NCI-H524 (cell line): ENCODE measurements around the gene CASP1.
A peak's percentile ranks its signal among the peaks of the same experiment; 100 is the strongest.
"Not testable (repeated sequence)": the region's sequence is repeated elsewhere in the genome, so short reads cannot be mapped to it uniquely, and the experiment has no call there.

ENCODE experiments used
- DNase-seq, 2 experiments: peaks; one replicate each; lab custom pipeline; 2025; lab: John Stamatoyannopoulos, UW

Gene CASP1

DNA sequence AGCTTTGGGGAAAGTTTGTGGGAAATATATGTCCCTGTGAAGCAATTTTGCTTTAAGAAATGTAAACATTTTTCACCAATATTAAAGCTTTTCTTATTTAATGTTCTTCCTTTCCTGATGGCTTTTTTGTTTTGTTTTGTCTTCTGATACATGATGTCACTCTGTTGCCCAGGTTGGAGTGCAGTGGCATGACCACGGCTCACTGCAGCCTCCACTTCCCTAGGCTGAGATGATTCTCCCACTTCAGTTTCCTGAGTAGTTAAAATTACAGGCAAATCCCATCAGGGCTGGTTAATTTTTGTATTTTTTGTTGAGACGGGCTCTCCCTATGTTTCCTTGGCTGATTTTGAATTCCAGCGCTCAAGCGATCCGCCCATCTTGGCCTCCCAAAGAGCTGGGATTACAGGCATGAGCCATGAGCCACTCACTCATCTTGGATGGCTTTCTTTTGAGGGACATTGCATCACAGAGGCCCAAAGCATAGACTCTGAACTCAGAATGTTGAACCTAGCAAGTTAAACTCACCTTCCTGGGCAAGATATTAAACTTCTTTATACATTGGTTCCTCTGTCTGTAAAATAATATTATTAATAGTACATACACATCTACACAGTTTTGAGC lies 10.8 kb upstream of the CASP1 start:
- no peak for DNase-seq

DNA sequence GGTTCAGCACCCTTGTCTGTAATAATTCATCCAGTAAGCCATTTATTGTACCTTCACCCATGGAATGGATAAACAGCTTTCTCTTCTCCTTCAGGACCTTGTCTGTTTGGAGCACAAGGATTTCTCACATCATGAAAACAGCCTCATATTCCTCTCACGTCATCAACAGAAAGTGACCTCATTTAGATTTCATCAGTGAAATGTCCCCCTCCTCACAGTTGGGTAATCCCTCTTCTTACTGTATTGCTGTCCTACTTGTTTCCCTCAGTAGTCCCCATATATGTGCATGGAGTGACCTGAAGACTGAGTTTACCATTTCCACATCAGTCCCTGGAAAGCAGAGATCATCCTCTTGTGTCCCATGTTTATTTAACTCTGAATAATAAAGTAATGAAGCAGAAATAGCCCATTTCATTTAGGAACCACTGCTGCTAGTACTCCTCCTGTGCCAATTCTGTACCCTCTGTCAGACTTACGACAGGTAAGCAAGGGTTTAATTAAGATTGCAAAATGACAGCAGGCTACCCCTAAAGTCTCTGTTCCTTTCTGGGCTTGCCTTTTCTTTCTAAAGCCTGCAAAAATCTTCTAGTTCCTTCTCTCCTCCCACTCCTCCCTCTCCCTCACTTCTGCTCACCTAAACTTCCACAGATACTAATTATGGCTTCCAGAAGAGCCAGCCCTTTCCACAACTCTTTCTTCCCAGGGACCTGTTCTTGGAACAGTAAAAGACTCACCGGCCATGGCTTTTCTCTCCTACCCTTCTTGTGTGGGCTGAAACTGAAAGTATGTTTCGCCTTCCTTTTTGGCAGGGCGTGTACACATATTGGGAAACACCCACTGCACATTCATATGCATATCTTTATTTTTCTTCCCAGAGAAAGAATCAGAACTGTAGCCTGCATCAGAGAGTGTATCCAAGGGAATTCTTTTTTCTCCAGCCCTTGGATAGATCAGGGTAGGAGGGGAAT lies 9.9 kb upstream of the CASP1 start, which contains the start of gene CARD16:
Gene CARD16 (minus strand): TSS at position 779 of the 968 bp plus-strand sequence. CDS start 38 bp downstream, at position 741.
- DNase-seq, result not testable (repeated sequence)

DNA sequence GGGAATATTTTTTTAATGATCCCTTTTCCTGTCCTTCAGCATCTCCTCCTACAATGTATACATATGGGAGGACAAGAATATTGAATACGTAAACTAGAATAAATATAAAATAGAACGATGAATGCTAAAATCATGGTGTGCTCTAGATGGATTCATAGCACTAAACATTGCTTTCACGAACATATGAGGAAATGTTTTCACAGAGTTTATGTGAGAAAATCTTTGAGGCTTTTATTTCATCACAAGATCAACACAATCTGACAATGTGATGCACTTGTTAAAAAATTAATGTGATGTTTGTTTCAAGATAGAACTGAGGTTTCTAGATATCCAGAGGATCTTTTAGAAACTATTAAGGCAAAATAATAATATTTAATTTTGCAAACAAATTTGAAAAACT lies 7.2 kb upstream of the CASP1 start:
- DNase-seq, result no peak

DNA sequence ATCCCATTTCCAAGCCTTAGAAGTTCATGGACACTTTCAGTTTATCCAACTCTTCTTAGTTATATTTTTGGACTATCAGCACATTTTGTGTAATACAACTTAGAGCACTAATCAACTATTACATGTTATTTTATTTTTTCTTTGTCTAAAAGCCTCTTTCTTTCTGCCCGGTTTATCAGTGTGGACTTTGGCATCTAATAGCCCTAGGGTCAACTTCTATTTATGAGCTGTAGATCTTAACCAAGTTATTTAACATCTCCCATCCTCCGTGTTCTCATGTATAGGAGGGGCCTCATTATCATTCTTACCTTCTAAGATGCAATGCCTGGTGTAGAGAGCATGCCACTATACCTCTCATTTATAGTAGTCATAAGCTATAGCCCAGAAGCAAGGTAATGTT lies 5.8 kb upstream of the CASP1 start:
- no peak for DNase-seq

DNA sequence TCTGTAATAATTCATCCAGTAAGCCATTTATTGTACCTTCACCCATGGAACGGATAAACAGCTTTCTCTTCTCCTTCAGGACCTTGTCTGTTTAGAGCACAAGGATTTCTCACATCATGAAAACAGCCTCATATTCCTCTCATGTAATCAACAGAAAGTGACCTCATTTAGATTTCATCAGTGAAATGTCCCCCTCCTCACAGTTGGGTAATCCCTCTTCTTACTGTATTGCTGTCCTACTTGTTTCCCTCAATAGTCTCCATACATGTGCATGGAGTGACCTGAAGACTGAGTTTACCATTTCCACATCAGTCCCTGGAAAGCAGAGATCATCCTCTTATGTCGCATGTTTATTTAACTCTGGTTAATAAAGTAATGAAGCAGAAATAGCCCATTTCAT lies 556 bp downstream of the CASP1 start:
- DNase-seq, result not testable (repeated sequence)

DNA sequence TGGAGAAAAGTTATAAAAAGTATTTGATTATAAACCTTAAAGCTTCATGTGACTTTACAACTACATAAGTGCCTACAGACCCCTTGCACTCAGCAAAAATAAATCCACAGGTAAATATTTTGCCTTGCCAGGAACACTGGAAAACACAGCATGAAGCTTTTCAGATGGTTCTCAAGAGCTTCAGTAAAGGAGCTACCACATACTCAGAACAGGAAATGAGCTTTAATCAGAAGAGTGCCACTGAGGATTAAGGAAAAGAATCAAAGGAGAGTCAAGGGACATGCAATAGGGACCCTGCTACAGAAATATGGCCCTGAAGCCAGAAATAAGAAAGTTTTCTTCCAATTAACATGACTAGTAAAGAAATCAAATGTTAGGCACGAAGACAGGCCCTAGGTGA lies 1.2 kb downstream of the CASP1 start:
- no peak for DNase-seq

DNA sequence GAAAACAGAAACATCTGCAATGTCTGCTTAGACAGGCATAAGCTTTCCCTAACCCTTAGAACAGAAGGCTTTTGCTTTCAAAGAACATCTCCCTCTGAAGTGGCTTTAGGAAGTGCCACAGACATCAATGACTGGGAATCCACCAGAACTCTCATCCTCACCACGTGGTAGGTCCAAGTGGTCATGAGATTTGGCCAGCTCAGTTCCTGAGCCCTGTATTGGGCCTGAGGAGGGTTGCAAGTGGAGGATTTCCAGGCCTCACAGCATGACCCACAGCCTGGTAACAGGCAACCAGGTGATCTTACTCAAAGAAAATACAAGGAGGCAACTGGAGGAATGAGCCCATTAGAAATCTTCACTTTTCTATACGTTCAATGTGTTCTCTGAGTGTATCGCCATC lies 1.6 kb downstream of the CASP1 start:
- DNase-seq, result no peak

DNA sequence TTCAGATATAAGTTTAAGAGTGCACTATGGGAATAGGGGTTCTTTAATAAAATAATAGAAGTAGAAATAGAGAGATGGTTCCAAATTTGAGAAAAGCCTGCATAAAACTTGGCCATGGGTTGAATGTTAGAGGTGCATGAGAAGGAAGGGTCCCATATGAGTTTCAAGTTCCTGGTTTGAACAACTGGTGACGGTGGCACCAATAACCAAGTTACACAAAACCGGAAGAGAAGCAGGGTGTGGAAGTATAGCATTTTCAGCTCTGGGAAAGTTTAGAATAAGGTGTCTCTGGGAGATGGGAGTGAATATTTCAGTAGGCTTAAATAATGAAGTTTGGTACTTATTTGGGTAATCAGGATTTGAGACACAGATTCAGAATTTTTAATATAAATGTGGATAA lies 2.4 kb downstream of the CASP1 start:
- no peak for DNase-seq

DNA sequence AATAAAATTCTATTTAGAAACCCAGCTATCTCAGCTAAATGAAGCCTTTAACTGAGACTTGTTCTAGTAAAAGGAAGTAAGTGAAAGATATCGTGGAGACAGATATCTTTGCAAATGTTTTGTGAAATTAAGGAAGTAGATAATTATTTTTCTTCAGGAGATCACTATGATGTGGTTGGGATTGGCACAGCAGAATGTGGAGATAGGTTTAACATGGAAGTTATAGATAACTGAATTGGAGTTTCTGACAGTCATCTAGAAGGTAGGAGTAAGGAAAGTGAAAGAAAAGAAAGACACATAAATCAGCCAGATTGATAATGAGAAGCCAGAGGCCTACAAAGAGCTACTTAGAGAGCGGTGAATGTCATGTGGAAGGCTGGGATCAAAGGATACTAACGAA lies 7.3 kb downstream of the CASP1 start:
- no peak for DNase-seq

DNA sequence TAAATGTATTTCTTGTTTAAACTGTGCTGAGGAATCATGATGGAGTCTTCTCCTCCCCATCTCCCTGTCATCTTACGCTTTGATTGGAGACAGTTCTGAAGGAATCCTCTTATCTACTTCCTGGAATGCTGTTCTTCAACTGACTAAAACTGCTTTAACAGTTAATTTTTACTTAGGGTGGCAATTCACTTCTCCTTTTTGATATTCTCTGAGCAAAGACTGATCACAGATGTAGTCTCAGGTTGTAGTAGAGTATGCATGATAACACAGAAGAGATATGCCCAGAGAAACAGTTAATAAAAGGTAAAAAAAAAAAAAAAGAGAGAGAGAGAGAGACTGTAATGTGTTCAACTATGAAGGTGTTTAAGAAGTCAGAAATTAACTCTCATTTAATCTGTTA lies 10.6 kb downstream of the CASP1 start:
- no peak for DNase-seq

DNA sequence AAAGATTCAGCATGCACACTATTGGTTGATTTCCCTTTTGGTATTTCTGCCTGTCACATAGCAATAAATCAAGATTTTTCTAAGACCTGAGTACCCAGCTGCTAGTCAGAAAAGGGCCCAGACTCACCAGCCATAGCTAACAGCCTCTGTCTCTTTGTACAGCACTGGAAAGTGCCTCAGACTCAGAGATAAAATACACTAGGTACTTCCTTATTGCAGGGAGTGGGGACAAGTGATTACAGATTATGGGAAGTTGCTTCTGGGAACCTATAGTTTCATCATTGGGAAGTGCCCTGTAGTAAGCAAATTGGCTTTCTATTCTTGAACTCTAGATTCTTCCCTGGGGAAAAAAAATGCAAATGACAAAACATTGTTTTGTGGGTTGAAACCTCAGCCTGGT lies 11.9 kb downstream of the CASP1 start, which contains the start of gene CASP5:
Gene CASP5 (minus strand): TSS at position 166 of the 400 bp plus-strand sequence. CDS start 32 bp downstream, at position 134.
- DNase-seq, result no peak

DNA sequence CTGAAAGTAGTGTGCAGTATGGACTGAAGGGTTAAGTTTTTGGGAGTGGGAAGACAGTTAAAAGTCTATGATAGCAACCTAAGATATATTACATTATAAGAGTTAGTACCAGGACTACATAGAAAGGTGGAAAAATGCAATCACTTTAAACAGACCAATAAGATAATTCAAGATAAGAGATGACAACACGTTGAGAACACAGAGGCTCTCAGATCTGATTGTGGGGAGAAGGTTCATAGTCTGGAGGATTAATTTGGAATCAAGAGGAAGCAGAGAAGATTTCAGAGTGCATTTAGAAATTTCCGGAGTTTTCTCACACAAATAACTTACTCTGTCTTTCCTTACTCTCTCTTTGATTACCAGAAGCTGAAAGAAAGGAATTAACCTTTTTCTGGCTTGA lies 12.4 kb downstream of the CASP1 start:
- no peak for DNase-seq

DNA sequence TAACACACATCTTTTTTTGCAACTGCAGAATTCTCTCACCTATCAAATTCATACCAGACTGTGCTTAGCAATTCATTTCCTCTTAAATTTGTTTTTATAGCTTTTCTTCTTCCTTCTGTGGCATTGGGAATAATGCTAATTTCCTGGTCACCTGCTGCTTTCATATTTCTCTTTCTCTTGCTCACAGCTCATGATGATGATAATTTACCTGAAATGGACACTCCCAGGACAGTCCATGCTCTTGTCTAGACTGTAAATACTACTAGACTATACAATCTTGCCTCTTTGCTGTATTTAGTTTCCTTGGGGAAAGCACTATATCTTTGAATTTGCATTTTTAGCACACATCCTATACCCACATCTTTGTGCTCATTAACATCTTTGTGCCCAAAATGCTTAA lies 27.5 kb downstream of the CASP1 start:
- DNase-seq, result no peak

DNA sequence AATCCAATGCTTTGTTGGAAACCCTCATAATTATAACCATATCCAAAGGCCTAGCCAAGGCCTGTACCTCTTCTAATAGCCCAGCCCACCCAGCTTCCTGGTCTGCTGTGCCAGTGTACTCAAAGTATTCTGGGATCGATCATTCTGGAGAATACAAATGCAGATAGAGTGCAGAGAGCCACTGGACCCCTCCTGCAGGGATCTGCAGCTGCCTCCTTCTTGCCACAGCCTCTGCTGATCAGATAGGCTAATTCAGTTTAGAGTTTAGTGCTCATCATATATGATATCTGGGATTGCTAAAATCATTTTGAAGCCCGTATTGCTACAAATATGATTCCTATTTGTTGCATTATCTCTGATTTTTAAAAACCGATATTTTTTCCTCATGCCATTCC lies 29.5 kb downstream of the CASP1 start:
- no peak for DNase-seq

DNA sequence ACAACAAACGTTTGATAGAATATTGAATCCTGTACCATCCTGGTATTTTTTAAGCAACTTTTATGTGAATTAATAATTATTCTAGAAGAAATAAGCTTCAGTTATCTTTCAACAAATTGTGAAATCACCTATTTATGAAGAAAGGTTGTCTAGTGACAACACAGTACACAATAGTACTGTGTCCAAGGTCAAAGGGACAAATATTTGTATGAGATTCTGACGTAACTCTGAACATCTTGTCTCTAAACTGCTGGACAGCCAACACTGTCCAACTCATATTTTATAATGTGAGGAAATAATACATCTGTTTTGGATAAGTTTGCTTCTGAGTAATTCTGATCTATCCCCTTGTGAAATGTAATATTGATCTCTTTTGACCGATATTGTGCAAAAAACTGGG lies 30.9 kb downstream of the CASP1 start:
- DNase-seq, result no peak

DNA sequence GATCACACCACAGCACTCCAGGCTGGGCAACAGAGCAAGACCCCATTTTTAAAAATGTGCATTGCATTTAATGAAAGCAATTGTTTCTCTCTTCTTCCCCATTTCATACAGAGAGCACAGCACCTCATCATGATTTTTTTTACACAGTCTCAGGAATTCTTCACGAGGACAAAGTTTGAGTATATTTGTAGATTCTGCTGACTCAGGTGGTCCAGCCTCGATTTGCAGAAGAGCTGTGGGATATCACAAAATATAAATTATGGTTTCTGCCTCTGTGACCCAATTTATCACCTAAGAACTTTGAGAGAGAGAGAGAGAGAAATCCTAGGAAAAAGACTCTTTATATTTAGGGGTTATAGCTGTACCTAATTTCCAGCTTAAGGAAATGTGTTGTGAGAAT lies 31.8 kb downstream of the CASP1 start:
- no peak for DNase-seq

DNA sequence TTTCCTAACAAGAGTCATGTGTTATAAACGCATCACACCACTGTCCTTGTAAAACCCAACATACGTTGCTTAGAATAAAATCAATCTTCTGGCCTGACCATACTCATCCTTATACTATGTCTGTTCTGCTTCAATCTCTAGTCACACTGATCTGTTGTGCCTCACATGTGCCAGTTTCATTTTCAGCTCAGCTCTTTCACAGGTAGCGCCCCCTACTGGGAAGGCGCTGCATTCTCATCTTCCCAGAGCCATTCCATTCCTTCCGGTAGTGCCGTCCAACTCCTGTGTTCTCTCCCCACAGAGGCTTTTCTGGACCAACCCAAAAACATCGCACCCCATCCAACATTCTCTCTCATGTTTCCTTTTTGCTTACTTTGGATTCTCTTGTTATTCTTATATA lies 34.1 kb downstream of the CASP1 start:
- peak in 1 of 2 experiments; percentile 8 for DNase-seq

DNA sequence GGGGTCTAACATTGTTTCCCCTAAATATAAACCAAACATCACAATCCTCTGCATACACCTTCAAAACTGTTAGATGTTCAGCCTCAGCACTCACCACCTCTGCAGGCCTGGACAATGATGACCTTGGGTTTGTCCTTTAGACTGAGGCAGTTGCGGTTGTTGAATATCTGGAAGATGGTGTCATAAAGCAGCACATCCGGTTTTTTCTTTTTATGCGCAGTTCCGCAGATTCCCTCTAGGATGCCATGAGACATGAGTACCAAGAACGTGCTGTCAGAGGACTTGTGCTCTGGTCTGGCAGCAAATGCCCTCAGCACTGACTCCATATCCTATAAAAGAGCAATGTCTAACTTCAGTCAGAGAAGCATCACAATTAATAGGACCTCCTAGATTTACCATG lies 34.8 kb downstream of the CASP1 start:
- peak in 1 of 2 experiments; percentile 6 for DNase-seq

DNA sequence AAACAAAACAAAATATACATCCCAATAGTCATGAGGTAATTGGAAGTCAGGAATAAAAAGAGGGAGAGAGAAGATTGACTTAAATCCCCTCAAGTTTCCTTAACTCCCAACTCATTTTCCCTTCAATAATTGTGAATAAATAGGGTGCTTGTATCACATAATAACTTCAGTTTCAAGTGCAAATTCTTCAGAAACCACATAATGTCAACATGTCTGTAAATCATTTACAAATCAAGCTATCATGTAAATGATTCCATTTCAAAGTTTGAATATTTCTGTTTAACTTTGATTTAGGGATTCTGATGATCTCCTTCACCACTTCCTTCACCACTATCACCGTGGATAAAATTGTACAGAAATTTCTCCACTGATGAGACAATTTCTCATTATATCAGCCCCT lies 35.2 kb downstream of the CASP1 start:
- no peak for DNase-seq

DNA sequence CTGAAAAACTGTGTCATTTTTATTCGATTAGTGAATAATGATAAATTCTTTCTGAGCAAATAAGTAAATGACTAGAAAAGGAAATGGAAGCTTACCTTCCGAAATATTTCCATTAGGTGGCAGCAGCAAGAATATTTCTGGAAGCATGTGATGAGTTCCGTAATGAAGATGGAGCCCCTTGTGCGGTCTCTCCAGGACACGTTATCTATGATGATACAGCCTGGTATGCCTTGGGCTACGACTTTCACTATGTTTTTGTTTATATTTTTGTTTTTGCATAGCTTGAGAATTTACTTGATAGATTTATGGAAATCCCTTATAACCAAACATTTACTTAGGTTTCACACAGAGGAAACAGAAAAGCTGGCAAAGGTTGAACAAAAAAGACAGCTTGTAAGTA lies 37.7 kb downstream of the CASP1 start:
- DNase-seq, result no peak

DNA sequence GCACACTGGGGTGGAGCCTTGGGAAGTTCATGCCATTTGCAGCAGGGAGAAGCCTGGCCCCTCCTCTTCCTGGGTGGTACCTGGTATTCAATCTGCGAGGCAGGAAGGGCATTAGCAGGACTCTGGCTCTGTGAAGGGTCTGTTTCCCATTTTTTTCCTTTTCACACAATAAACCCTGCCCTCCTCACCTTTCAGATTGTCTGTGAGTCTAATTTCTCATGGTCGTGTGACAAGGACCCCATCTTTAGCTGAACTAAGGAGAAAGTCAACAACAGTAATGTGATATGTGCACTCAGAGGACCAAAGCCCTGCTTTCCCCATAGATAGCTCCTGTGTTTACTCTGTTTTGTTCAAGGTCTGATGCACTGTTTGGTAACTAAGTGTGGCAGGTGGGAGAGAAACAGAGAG lies 39.9 kb downstream of the CASP1 start:
- no peak for DNase-seq

DNA sequence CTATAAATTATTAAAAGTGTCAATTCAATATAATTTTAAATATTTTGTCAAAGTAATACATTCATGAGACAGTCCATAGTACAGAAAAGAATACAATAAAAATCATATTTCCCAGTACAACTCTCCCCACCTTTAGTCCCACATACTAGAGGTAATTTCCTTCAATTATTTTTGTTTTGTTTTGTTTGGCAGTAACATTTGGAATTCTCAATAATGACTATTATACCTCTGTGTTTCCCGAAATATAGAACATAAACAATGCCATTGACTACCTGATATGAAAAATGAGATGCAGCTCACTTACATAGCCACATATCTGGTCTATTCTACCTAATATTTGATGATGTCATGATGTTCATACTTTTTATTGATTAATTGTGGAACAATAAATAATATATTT lies 42.2 kb downstream of the CASP1 start:
- no peak for DNase-seq

DNA sequence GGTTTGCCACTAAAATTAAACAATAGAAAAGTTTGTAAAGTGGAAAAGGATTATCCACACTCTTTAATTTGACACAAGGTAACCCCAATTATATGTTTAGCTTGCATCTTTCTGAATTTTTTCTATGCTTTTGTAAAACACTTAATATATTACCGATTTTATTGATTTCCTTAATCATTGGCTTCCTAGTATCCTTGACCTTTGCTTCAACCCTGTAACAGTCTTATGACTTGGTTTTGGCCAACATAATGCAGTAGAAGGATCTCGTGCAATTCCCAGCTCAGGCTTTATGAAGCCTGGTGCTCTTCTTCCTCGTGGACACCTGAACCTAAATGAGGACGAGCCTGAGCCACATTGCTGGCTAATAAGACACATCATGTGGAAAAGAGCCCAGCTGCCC lies 43.0 kb downstream of the CASP1 start:
- no peak for DNase-seq
